Stimulated activated CD8-positive, alpha-beta memory T cell treated with anti-CD3 and anti-CD28 coated beads, Interleukin-7, amount 100 ng/mL, for 48 hours (primary cell): ENCODE data around the gene TECR.
"Not testable (repeated sequence)": the region's sequence is repeated elsewhere in the genome, so short reads cannot be mapped to it uniquely, and the experiment has no call there.

Experiments used
- DNase-seq, 2 donors: peaks; one replicate each; pipeline ENCODE4 v3.0.0-alpha.2; 2020; ENCODE audit warnings: low read depth in 1 of 2; ENCODE audit errors: extremely low read depth in 1 of 2

TECR gene

GRCh38 chr19:14580623-14581237, 51.3 kb downstream of the TECR start:
- peak in 1 of 2 donors; percentile 52 for DNase-seq

- no peak for DNase-seq
Measured at GRCh38 chr19:14582894-14583340, 53.5 kb downstream of the TECR start, which contains the start of gene CLEC17A. Gene CLEC17A (plus strand): TSS chr19:14583084. CDS start chr19:14583161, 77 bp downstream.

- DNase-seq, result not testable (repeated sequence)
Measured at GRCh38 chr19:14584372-14584771, 55.0 kb downstream of the TECR start.

- DNase-seq, result peak; percentile 16 to 60
Measured at GRCh38 chr19:14585187-14585586, 55.8 kb downstream of the TECR start.

GRCh38 chr19:14589433-14589832, 60.0 kb downstream of the TECR start:
- not testable (repeated sequence) for DNase-seq

- DNase-seq, result no peak
Measured at GRCh38 chr19:14595558-14595957, 66.2 kb downstream of the TECR start.

GRCh38 chr19:14599548-14600147, 70.3 kb downstream of the TECR start:
- DNase-seq, result no peak

- no peak for DNase-seq
Measured at GRCh38 chr19:14603990-14604387, 74.6 kb downstream of the TECR start.

- no peak for DNase-seq
Measured at GRCh38 chr19:14606627-14607026, 77.2 kb downstream of the TECR start.

- DNase-seq, result no peak
Measured at GRCh38 chr19:14611051-14611450, 81.7 kb downstream of the TECR start.

GRCh38 chr19:14612242-14612641, 82.8 kb downstream of the TECR start:
- not testable (repeated sequence) for DNase-seq

- no peak for DNase-seq
Measured at GRCh38 chr19:14612657-14613056, 83.3 kb downstream of the TECR start.

- DNase-seq, result not testable (repeated sequence)
Measured at GRCh38 chr19:14613399-14614098, 84.2 kb downstream of the TECR start.

- DNase-seq, result no peak
Measured at GRCh38 chr19:14614099-14614412, 84.7 kb downstream of the TECR start.
